GM23338 (cell line): ENCODE results near the gene FRMD4A. TPM values are rescaled to one million over a fixed set of nuclear protein-coding genes. Genes with fewer than 3 reads are reported as not detected.
"Not testable (repeated sequence)": the region's sequence is repeated elsewhere in the genome, so short reads cannot be mapped to it uniquely, and the experiment has no call there.

Experiments
- ATAC-seq: fragments of 200-7000 bp; cut with Tn5 transposase; 3 replicates; pipeline ENCODE4 v1.9.1; 2020
- DNase-seq: peaks from one replicate; pipeline ENCODE4 v3.0.0-alpha.2; 2015; ENCODE audit warnings: low spot score
- H2AFZ ChIP-seq: fragments of 200-600 bp; sonication (generic); 2 replicates; pipeline ENCODE4 v1.8.0; 2016; ENCODE audit warnings: antibody characterized with exemption, mild to moderate bottlenecking, moderate library complexity
- H3F3A ChIP-seq: fragments of 200-600 bp; sonication (generic); replicated peaks from 2 replicates; pipeline ENCODE4 v1.8.0; 2017; ENCODE audit warnings: antibody characterized with exemption, mixed run types, low read depth
- H3K27ac ChIP-seq: fragments of 200-600 bp; sonication (generic); 2 replicates; pipeline ENCODE4 v1.6.1; 2016; ENCODE audit warnings: low read depth
- H3K27me3 ChIP-seq: fragments of 200-600 bp; sonication (generic); 2 replicates; pipeline ENCODE4 v1.8.0; 2016; ENCODE audit warnings: mild to moderate bottlenecking, mixed run types, moderate library complexity; ENCODE audit not compliant: insufficient read depth
- H3K36me3 ChIP-seq: fragments of 200-600 bp; sonication (generic); 2 replicates; pipeline ENCODE4 v1.8.0; 2016; ENCODE audit warnings: mild to moderate bottlenecking; ENCODE audit not compliant: insufficient read depth
- H3K4me1 ChIP-seq: fragments of 200-600 bp; sonication (generic); 2 replicates; pipeline ENCODE4 v1.8.0; 2016; ENCODE audit warnings: mild to moderate bottlenecking, moderate library complexity; ENCODE audit not compliant: insufficient read depth
- H3K4me2 ChIP-seq: fragments of 200-600 bp; sonication (generic); 2 replicates; pipeline ENCODE4 v1.7.1; 2017; ENCODE audit warnings: mixed run types
- H3K4me3 ChIP-seq: fragments of 200-600 bp; sonication (generic); 2 replicates; pipeline ENCODE4 v1.6.1; 2016; ENCODE audit warnings: mixed run types
- H3K79me2 ChIP-seq: fragments of 200-600 bp; sonication (generic); replicated peaks from 2 replicates; pipeline ENCODE4 v1.8.0; 2017; ENCODE audit warnings: mild to moderate bottlenecking; ENCODE audit not compliant: insufficient read depth
- H3K9me2 ChIP-seq: fragments of 200-600 bp; sonication (generic); 2 replicates; pipeline ENCODE4 v1.8.0; 2017; ENCODE audit not compliant: insufficient read depth
- H4K20me1 ChIP-seq: fragments of 200-600 bp; sonication (generic); replicated peaks from 2 replicates; pipeline ENCODE4 v1.8.0; 2017; ENCODE audit warnings: mild to moderate bottlenecking; ENCODE audit not compliant: insufficient read depth
- H3K27ac Mint-ChIP-seq: 2 replicates; pipeline ENCODE4 v1.8.0; 2020; ENCODE audit warnings: inconsistent platforms, mild to moderate bottlenecking, moderate library complexity, mixed read lengths
- H3K27me3 Mint-ChIP-seq: 3 replicates; pipeline ENCODE4 v1.8.0; 2022; ENCODE audit warnings: low read depth, mild to moderate bottlenecking, moderate library complexity, mixed read lengths, inconsistent platforms; ENCODE audit not compliant: insufficient read depth, poor library complexity
- H3K36me3 Mint-ChIP-seq: 3 replicates; pipeline ENCODE4 v1.8.0; 2021; ENCODE audit warnings: low read depth, mild to moderate bottlenecking, inconsistent platforms, moderate library complexity, mixed read lengths
- H3K4me1 Mint-ChIP-seq: 3 replicates; pipeline ENCODE4 v1.8.0; 2020; ENCODE audit warnings: mild to moderate bottlenecking, inconsistent platforms, mixed read lengths
- H3K4me3 Mint-ChIP-seq: 3 replicates; pipeline ENCODE4 v1.8.0; 2021; ENCODE audit warnings: moderate library complexity, mild to moderate bottlenecking, inconsistent platforms, mixed read lengths
- H3K9me3 Mint-ChIP-seq: 3 replicates; pipeline ENCODE4 v1.8.0; 2020; ENCODE audit warnings: moderate library complexity, mild to moderate bottlenecking, inconsistent platforms, mixed read lengths
- CREB1 ChIP-seq: fragments of 250-450 bp; sonication (Bioruptor Pico); IDR thresholded peaks from 2 replicates; pipeline ENCODE4 v1.5.0; 2020; ENCODE audit warnings: low read depth, mild to moderate bottlenecking, moderate library complexity
- CTCF ChIP-seq, 2 experiments: fragments of 200-600 bp in 1 of 2; sonication (generic) in 1 of 2; conservative IDR thresholded peaks; 2 replicates each; pipeline versions ENCODE4 v1.5.1 to v1.6.1; 2016 to 2017; ENCODE audit warnings: antibody characterized with exemption in 2 of 2, low read depth in 2 of 2, mild to moderate bottlenecking in 2 of 2, moderate library complexity in 1 of 2
- EZH2 ChIP-seq: fragments of 200-600 bp; sonication (generic); IDR thresholded peaks from one replicate; pipeline ENCODE4 v1.8.0; 2017; ENCODE audit warnings: antibody characterized with exemption, mild to moderate bottlenecking, low read depth; ENCODE audit not compliant: unreplicated experiment
- JUNB ChIP-seq: IDR thresholded peaks from one replicate; pipeline ENCODE4 v1.6.1; 2016; ENCODE audit warnings: antibody characterized with exemption; ENCODE audit not compliant: unreplicated experiment
- NANOG ChIP-seq: IDR thresholded peaks from 2 replicates; pipeline ENCODE4 v1.6.1; 2016; ENCODE audit warnings: antibody characterized with exemption, borderline replicate concordance
- POLR2AphosphoS5 ChIP-seq: IDR thresholded peaks from 2 replicates; pipeline ENCODE4 v1.6.1; 2016; ENCODE audit warnings: antibody characterized with exemption, low read depth
- STAT1 ChIP-seq: IDR thresholded peaks from one replicate; pipeline ENCODE4 v1.6.1; 2016; ENCODE audit warnings: antibody characterized with exemption; ENCODE audit not compliant: unreplicated experiment
- ZNF331 ChIP-seq: fragments of 250-450 bp; sonication (Bioruptor Pico); IDR thresholded peaks from 2 replicates; pipeline ENCODE4 v1.5.0; 2020; ENCODE audit warnings: low read depth, mild to moderate bottlenecking, moderate library complexity
- polyA plus RNA-seq: library from polyadenylated mRNA; unstranded; fragments of >200 nt; fragmentation: Nextera tagmentation; extraction: Ambion mirVana; gene quantifications from 2 replicates; pipeline ENCODE4 v1.2.1, GENCODE V29; 2016
- total RNA-seq: library from RNA; depleted of rRNA; stranded (reverse); fragments of >200 nt; shearing (Covaris generic); gene quantifications from 2 replicates; pipeline ENCODE4 v1.2.3, GENCODE V29; 2014

Gene FRMD4A
- total and polyA plus RNA-seq, 2 experiments from 2014 or later = 14.0 to 20.1 TPM

- Mint-ChIP-seq H3K4me1 (peaks cover 24% of the 10 kb centered on the region), H3K36me3 (no peaks in the 10 kb centered on the region), H3K27ac (peak overlapping the region; percentile 82; the same call in 1 of the 2 replicates), H3K9me3 (peaks cover 5% of the 10 kb centered on the region; the same call in 2 of the 3 replicates), H3K4me3 (no peak overlapping the region; the same call in 2 of the 3 replicates), H3K27me3 (peaks cover 2% of the 10 kb centered on the region)
- Histone ChIP-seq H3K36me3 (no peaks in the 10 kb centered on the region), H4K20me1 (no peaks in the 10 kb centered on the region), H3K4me3 (no peak overlapping the region), H2AFZ (no peak overlapping the region), H3K9me2 (no peaks in the 10 kb centered on the region; the same call in 1 of the 2 replicates), H3K4me2 (peak overlapping the region; percentile 38; the same call in 1 of the 2 replicates), H3F3A (no peaks in the 10 kb centered on the region), H3K27ac (no peak overlapping the region), H3K27me3 (no peaks in the 10 kb centered on the region), H3K4me1 (peaks cover 15% of the 10 kb centered on the region), H3K79me2 (no peaks in the 10 kb centered on the region)
- ATAC-seq (peak; percentile 60), DNase-seq (peak; percentile 66)
- TF ChIP-seq STAT1 (no peak), CTCF (conservative IDR thresholded peaks at IDR 0.05; ENCODE audit: low read depth in 2 of 2) (peak; percentile 48 to 57), POLR2AphosphoS5 (no peak), JUNB (no peak)
Measured at GRCh38 chr10:14240253-14241189, 90.2 kb downstream of the FRMD4A start.

DNA sequence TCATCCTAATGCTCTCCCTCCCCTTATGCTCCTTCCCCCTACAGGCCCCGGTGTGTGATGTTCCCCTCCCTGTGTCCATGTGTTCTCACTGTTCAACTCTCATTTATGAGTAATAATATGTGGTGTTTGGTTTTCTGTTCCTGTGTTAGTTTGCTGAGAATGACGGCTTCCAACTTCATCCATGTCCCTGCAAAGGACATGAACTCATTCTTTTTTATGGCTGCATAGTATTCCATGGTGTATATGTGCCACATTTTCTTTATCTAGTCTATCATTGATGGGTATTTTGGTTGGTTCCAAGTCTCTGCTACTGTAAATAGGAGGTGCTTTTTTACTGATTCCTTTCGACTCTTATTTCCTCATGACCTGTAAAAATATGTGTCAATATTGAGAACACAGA lies 92.1 kb downstream of the FRMD4A start:
- H3K4me3 Mint-ChIP-seq, H3K27me3 ChIP-seq, ATAC-seq, H3F3A ChIP-seq, H3K79me2 ChIP-seq, H2AFZ ChIP-seq, H3K9me3 Mint-ChIP-seq, H3K27ac Mint-ChIP-seq, H3K36me3 ChIP-seq, H3K27ac ChIP-seq, H4K20me1 ChIP-seq, DNase-seq, H3K36me3 Mint-ChIP-seq, H3K4me2 ChIP-seq, H3K27me3 Mint-ChIP-seq, H3K9me2 ChIP-seq, H3K4me3 ChIP-seq: not testable (repeated sequence)
- peaks cover 15% of the 10 kb centered on the region for H3K4me1 ChIP-seq
- H3K4me1 Mint-ChIP-seq = peaks cover 24% of the 10 kb centered on the region

DNA sequence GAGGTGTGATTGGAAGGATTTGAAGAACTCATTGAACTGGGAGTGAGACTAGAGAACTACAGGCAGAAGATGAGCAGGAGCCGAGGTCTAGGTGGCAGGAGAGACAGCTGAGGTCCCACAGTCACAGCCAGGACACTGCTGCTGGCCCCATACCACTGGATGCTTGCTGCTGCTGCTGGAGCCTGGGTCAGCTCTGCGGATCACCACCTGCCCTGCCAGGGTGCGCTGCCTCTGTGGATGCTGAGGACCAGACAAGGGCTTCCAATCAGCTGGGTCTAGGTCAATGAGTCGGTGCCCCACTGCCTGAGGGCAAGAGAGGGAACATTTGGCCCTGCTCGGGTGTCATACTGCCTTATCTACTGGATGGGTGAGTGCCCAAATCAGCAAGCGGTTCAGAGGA lies 94.4 kb downstream of the FRMD4A start:
- H3F3A ChIP-seq = no peaks in the 10 kb centered on the region
- Mint-ChIP-seq H3K9me3 (no peaks in the 10 kb centered on the region), H3K27me3 (peaks cover 2% of the 10 kb centered on the region), H3K27ac (no peak overlapping the region), H3K4me3 (no peak overlapping the region), H3K4me1 (peaks cover 30% of the 10 kb centered on the region), H3K36me3 (no peaks in the 10 kb centered on the region)
- no peak overlapping the region for H2AFZ ChIP-seq
- DNase-seq (no peak), ATAC-seq (no peak)
- no peaks in the 10 kb centered on the region for H3K79me2 ChIP-seq
- H3K4me1 ChIP-seq = peaks cover 32% of the 10 kb centered on the region
- H4K20me1 ChIP-seq = no peaks in the 10 kb centered on the region
- no peak overlapping the region for H3K27ac ChIP-seq
- no peak overlapping the region for H3K4me3 ChIP-seq
- no peaks in the 10 kb centered on the region for H3K36me3 ChIP-seq
- no peaks in the 10 kb centered on the region for H3K9me2 ChIP-seq
- no peak overlapping the region for H3K4me2 ChIP-seq
- H3K27me3 ChIP-seq = no peaks in the 10 kb centered on the region
- TF ChIP-seq NANOG (no peak), ZNF331 (CRISPR knock-in tag) (no peak), POLR2AphosphoS5 (no peak), CREB1 (no peak), EZH2 (no peak)
